GM12864 (cell line): ENCODE data around the gene VPREB3.

Experiments
- DNase-seq: peaks from one replicate; pipeline ENCODE4 v3.0.0-alpha.2; 2011; ENCODE audit warnings: low read depth
- H3K4me3 ChIP-seq: 2 replicates; pipeline ENCODE4 v1.5.1; 2011; ENCODE audit warnings: mild to moderate bottlenecking, low read depth, low read length, control low read depth
- CTCF ChIP-seq: IDR thresholded peaks from 2 replicates; pipeline ENCODE4 v1.5.1; 2011; ENCODE audit warnings: low read depth, mild to moderate bottlenecking, moderate library complexity, low read length, control low read depth, inconsistent platforms; ENCODE audit errors: missing control alignments

Gene VPREB3

GRCh38 chr22:23754220-23754919 is at the start of gene VPREB3:
Gene VPREB3, minus strand, starts transcription at chr22:23754425. Its CDS starts 62 bp downstream, at chr22:23754363.
- TF ChIP-seq CTCF, result no peak
- H3K4me3 ChIP-seq, result peak within 1 kb of the TSS; percentile 35
- DNase-seq, result no peak

DNA sequence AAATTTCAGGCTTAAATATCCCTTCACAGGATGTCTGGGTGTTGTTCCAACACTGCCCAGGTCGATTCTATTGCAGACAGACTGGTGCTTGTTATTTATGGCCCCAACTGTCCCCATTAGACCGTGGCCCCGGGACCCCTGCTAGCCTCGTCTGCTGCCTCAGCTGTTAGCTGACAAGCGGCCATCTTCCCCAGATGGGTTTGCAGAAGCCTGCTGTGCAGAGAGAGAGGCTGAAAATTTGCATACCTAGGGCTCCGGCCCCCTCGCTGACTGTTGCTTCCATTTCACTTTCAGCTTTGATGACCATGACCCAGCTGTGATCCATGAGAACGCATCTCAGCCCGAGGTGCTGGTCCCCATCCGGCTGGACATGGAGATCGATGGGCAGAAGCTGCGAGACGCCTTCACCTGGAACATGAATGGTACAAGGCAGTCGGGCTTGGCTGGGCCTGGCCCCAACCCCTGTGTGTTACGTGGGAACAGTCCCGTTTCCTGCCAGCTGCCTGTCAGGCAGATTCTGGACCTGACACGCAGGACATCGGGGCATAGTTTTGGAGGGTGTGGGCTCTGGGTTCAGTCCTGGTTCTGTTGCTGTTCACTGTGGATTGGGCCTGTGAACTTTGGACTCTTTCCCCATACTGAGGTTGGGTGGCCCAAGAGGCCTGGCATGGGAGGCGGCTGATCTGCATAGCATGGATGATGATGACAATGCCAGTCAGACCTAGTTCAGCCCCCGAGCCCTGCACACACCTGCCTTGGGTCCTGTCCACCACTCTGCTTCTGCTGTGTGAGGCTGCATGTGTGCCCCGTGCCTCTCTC is 49.0 kb upstream of the VPREB3 start:
- peak; percentile 29 for DNase-seq
- TF ChIP-seq CTCF, result no peak
- peak overlapping the region; percentile 52 for H3K4me3 ChIP-seq

GRCh38 chr22:23801886-23802377 is 47.7 kb upstream of the VPREB3 start:
- DNase-seq, result no peak
- no peak for TF ChIP-seq CTCF

GRCh38 chr22:23801238-23801821 is 47.1 kb upstream of the VPREB3 start:
- H3K4me3 ChIP-seq, result no peak overlapping the region
- no peak for TF ChIP-seq CTCF
- no peak for DNase-seq

More at GRCh38 chr22:23801886-23802377, 47.7 kb upstream of the VPREB3 start:
- no peak overlapping the region for H3K4me3 ChIP-seq

DNA sequence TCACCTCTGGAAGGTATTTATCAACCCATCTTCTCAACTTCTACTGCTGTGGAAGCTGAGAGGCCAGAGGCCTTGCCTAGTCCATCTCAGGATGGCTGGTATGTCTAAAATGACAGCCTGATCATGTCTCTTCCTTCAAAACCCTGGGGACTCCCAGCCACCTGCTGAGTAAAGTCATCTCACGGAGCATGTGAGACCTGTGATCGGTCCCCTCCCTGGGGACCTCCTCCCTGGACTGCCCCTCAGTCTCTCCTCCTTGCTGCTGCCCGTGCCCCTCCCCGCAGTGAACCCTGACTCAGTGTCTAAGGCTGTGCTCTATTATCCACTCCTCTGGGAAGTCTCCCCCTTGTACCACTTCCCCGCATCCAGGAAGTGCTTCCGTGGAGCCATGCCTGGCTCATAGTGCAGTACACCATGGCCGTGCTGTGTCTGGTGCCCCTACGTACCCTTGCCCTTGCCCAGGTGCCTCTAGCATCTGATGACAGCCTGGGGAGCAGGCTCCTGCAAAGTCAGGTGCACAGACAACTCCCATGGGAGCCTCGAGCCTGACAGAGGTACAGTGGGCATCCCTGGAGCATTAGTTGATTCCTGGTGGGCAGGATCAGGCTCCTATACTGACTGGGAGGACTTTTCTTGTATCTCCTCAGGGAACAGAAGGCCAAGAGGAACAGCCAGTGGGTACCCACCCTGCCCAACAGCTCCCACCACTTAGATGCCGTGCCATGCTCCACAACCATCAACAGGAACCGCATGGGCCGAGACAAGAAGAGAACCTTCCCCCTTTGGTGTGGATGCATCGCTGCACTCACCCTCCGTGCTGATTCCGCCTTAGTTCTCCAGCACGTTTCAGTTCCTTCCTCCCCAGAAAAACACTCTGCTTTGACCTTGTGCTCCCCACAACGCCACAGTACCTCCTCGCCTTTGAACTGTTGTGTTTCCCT is 46.3 kb upstream of the VPREB3 start:
- no peak for TF ChIP-seq CTCF
- DNase-seq, result peak; percentile 73
- no peak overlapping the region for H3K4me3 ChIP-seq

DNA sequence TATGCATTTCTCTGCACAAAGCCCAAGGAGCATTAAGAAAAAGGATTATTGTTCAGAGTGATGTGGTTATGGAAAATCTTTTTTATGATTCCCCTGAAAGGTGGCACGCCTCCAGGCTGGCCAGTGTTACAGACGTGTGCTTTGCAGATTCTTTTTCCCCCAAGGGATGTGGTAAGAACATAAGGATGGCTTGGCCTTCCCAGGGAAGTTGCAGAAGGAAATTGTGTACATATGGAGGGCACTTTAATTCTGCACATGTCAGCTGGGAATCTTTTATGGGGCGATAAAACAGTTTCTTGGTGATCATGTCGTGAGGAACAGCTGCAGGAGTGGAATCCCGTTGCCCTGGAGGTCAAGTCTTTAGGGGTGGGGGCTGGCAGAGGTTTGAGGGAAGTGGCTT is 42.2 kb upstream of the VPREB3 start:
- no peak for TF ChIP-seq CTCF
- H3K4me3 ChIP-seq, result no peak overlapping the region
- DNase-seq, result no peak
